ENCODE measurements around the gene PRKCZ. TPM values are rescaled to one million over a fixed set of nuclear protein-coding genes. Genes with fewer than 3 reads are reported as not detected.
"Not testable (repeated sequence)": the region's sequence is repeated elsewhere in the genome, so short reads cannot be mapped to it uniquely, and the experiment has no call there.

PRKCZ gene
- total and polyA plus RNA-seq, 4 experiments from 2014 or later, result 13.5 to 40.7 (median 23.0) TPM

GRCh38 chr1:2144501-2145090, 94.4 kb downstream of the PRKCZ start:
- Mint-ChIP-seq H3K4me1 (peaks cover 3 to 13% (median 6%) of the 10 kb centered on the region in 4 donors), H3K36me3 (peaks cover 0 to 7% of the 10 kb centered on the region in 2 donors), H3K27ac (no peak overlapping the region), H3K27me3 (no peaks in the 10 kb centered on the region), H3K4me3 (no peak overlapping the region), H3K9me3 (no peaks in the 10 kb centered on the region)
- no peak overlapping the region for H3K27ac ChIP-seq (ENCODE audit: low read depth, low read length)
- H3K4me3 ChIP-seq (ENCODE audit: low read length in 2 of 2), result no peak overlapping the region
- H3K36me3 ChIP-seq (ENCODE audit: insufficient read depth, low read length), result no peaks in the 10 kb centered on the region
- POLR2A ChIA-PET (ENCODE audit: partially characterized antibody), result no interaction called here
- no peaks in the 10 kb centered on the region for H3K9me3 ChIP-seq (ENCODE audit: control insufficient read depth in 1 of 2, low read length in 2 of 2)
- H3K27me3 ChIP-seq (ENCODE audit: insufficient read depth, low read length), result no peaks in the 10 kb centered on the region
- no peak for DNase-seq
- intact Hi-C loops (cut with micrococcal nuclease), result loop anchor here (5.0 kb wide), 1 partner anchor 43 kb away; no protein-coding TSS in a partner anchor
- CTCF ChIA-PET (ENCODE audit: partially characterized antibody), result no interaction called here
- peaks cover 43% of the 10 kb centered on the region for H3K4me1 ChIP-seq (ENCODE audit: insufficient read depth, low read length)

GRCh38 chr1:2145946-2146835, 96.0 kb downstream of the PRKCZ start:
- Histone ChIP-seq H3K9me3 (ENCODE audit: control insufficient read depth in 1 of 2, low read length in 2 of 2) (no peaks in the 10 kb centered on the region), H3K27ac (ENCODE audit: low read depth, low read length) (no peak overlapping the region), H3K4me1 (ENCODE audit: insufficient read depth, low read length) (peaks cover 40% of the 10 kb centered on the region), H3K27me3 (ENCODE audit: insufficient read depth, low read length) (no peaks in the 10 kb centered on the region), H3K4me3 (ENCODE audit: low read length in 2 of 2) (no peak overlapping the region), H3K36me3 (ENCODE audit: insufficient read depth, low read length) (no peaks in the 10 kb centered on the region)
- intact Hi-C loops (cut with micrococcal nuclease), result loop anchor here (2.0 to 5.0 kb wide), 2 partner anchors 13 to 41 kb away; no protein-coding TSS in a partner anchor
- Mint-ChIP-seq H3K27ac (peak overlapping the region in 1 of 7 donors; percentile 27), H3K27me3 (no peaks in the 10 kb centered on the region), H3K36me3 (peaks cover 4 to 8% of the 10 kb centered on the region in 2 donors), H3K4me1 (peaks cover 0 to 14% (median 5%) of the 10 kb centered on the region in 4 donors), H3K9me3 (no peaks in the 10 kb centered on the region), H3K4me3 (no peak overlapping the region)
- DNase-seq, result peak in 4 of 5 donors; percentile 22 to 48 (median 29)
- POLR2A ChIA-PET (ENCODE audit: partially characterized antibody), result interaction anchor here (0.6 to 1.1 kb wide), 2 partner anchors 18 to 86 kb away, joined by 4 read pairs; no protein-coding TSS in a partner anchor
- CTCF ChIA-PET (ENCODE audit: partially characterized antibody), result interaction anchor here (0.8 kb wide), 1 partner anchor 13 kb away, joined by 5 read pairs; no protein-coding TSS in a partner anchor

- DNase-seq, result no peak
- POLR2A ChIA-PET (ENCODE audit: partially characterized antibody), result interaction anchor here (1.1 kb wide), 1 partner anchor 85 kb away, joined by 4 read pairs; no protein-coding TSS in a partner anchor
- Mint-ChIP-seq H3K27me3 (no peaks in the 10 kb centered on the region), H3K4me3 (no peak overlapping the region), H3K36me3 (peaks cover 4 to 12% of the 10 kb centered on the region in 2 donors), H3K4me1 (peaks cover 2 to 21% (median 6%) of the 10 kb centered on the region in 4 donors), H3K27ac (no peak overlapping the region), H3K9me3 (no peaks in the 10 kb centered on the region)
- H3K27ac ChIP-seq (ENCODE audit: low read depth, low read length), result no peak overlapping the region
- H3K4me1 ChIP-seq (ENCODE audit: insufficient read depth, low read length), result peaks cover 40% of the 10 kb centered on the region
- CTCF ChIA-PET (ENCODE audit: partially characterized antibody), result interaction anchor here (0.8 kb wide), 1 partner anchor 14 kb away, joined by 5 read pairs; no protein-coding TSS in a partner anchor
- intact Hi-C loops (cut with micrococcal nuclease), result loop anchor here (2.0 to 5.0 kb wide), 2 partner anchors 14 to 40 kb away; no protein-coding TSS in a partner anchor
- no peaks in the 10 kb centered on the region for H3K27me3 ChIP-seq (ENCODE audit: insufficient read depth, low read length)
- no peaks in the 10 kb centered on the region for H3K9me3 ChIP-seq (ENCODE audit: control insufficient read depth in 1 of 2, low read length in 2 of 2)
- no peak overlapping the region for H3K4me3 ChIP-seq (ENCODE audit: low read length in 2 of 2)
- H3K36me3 ChIP-seq (ENCODE audit: insufficient read depth, low read length), result no peaks in the 10 kb centered on the region
These were observed 96.8 kb downstream of the PRKCZ start for GRCh38 chr1:2146836-2147517.

- H3K27ac Mint-ChIP-seq; H3K36me3 ChIP-seq (ENCODE audit: insufficient read depth, low read length); CTCF ChIA-PET (ENCODE audit: partially characterized antibody); H3K27me3 ChIP-seq (ENCODE audit: insufficient read depth, low read length); H3K27me3 Mint-ChIP-seq; DNase-seq; POLR2A ChIA-PET (ENCODE audit: partially characterized antibody); H3K9me3 ChIP-seq (ENCODE audit: control insufficient read depth in 1 of 2, low read length in 2 of 2); H3K4me3 ChIP-seq (ENCODE audit: low read length in 2 of 2); H3K4me3 Mint-ChIP-seq; H3K9me3 Mint-ChIP-seq: not testable (repeated sequence)
- H3K36me3 Mint-ChIP-seq, result peaks cover 8 to 16% of the 10 kb centered on the region in 2 donors
- H3K4me1 Mint-ChIP-seq, result peaks cover 5 to 26% (median 10%) of the 10 kb centered on the region in 4 donors
- peak overlapping the region; percentile 58 for H3K27ac ChIP-seq (ENCODE audit: low read depth, low read length)
- peaks cover 42% of the 10 kb centered on the region for H3K4me1 ChIP-seq (ENCODE audit: insufficient read depth, low read length)
- intact Hi-C loops (cut with micrococcal nuclease), result loop anchor here (2.0 to 5.0 kb wide), 2 partner anchors 15 to 39 kb away; no protein-coding TSS in a partner anchor
These were observed 97.7 kb downstream of the PRKCZ start for GRCh38 chr1:2147869-2148268.

- CTCF ChIA-PET (ENCODE audit: partially characterized antibody), result interaction anchor here (1.4 to 3.8 kb wide), 4 partner anchors 9 to 104 kb away, joined by 4 to 31 read pairs (median 17); partner anchors contain the start of gene FAAP20
These were observed 98.5 kb downstream of the PRKCZ start for GRCh38 chr1:2148691-2149090.

GRCh38 chr1:2150801-2151200, 100.6 kb downstream of the PRKCZ start:
- Histone ChIP-seq H3K4me1 (ENCODE audit: insufficient read depth, low read length) (peaks cover 45% of the 10 kb centered on the region), H3K36me3 (ENCODE audit: insufficient read depth, low read length) (no peaks in the 10 kb centered on the region), H3K27ac (ENCODE audit: low read depth, low read length) (no peak overlapping the region), H3K4me3 (ENCODE audit: low read length in 2 of 2) (no peak overlapping the region), H3K9me3 (ENCODE audit: control insufficient read depth in 1 of 2, low read length in 2 of 2) (no peaks in the 10 kb centered on the region), H3K27me3 (ENCODE audit: insufficient read depth, low read length) (no peaks in the 10 kb centered on the region)
- Mint-ChIP-seq H3K36me3 (peaks cover 19 to 23% of the 10 kb centered on the region in 2 donors), H3K27ac (peak overlapping the region in 3 of 7 donors; percentile 23 to 66 (median 30)), H3K27me3 (no peaks in the 10 kb centered on the region), H3K4me3 (peak overlapping the region in 1 of 8 donors; percentile 25), H3K4me1 (peaks cover 8 to 23% (median 17%) of the 10 kb centered on the region in 4 donors), H3K9me3 (peaks cover 0 to 3% (median 0%) of the 10 kb centered on the region in 8 donors)
- intact Hi-C loops (cut with micrococcal nuclease), result no loop called here
- ChIA-PET POLR2A (ENCODE audit: partially characterized antibody) (interaction anchor here (2.0 to 2.6 kb wide), 2 partner anchors 18 to 77 kb away, joined by 5 to 13 read pairs; no protein-coding TSS in a partner anchor), CTCF (ENCODE audit: partially characterized antibody) (interaction anchor here (0.7 to 3.8 kb wide), 4 partner anchors 11 to 106 kb away, joined by 3 to 31 read pairs (median 15); partner anchors contain the start of gene FAAP20)
- no peak for DNase-seq

More at GRCh38 chr1:2148691-2149090, 98.5 kb downstream of the PRKCZ start:
- intact Hi-C loops (cut with micrococcal nuclease), result loop anchor here (5.0 kb wide), 1 partner anchor 39 kb away; no protein-coding TSS in a partner anchor
- POLR2A ChIA-PET (ENCODE audit: partially characterized antibody), result interaction anchor here (0.6 to 2.6 kb wide), 15 partner anchors 9 to 243 kb away, joined by 3 to 13 read pairs (median 4); partner anchors contain the start of genes FAAP20, MORN1 and RER1
- no peaks in the 10 kb centered on the region for H3K9me3 ChIP-seq (ENCODE audit: control insufficient read depth in 1 of 2, low read length in 2 of 2)
- H3K27ac ChIP-seq (ENCODE audit: low read depth, low read length), result peak overlapping the region; percentile 58
- Mint-ChIP-seq H3K36me3 (peaks cover 11 to 14% of the 10 kb centered on the region in 2 donors), H3K27ac (no peak overlapping the region), H3K27me3 (no peaks in the 10 kb centered on the region), H3K9me3 (no peaks in the 10 kb centered on the region), H3K4me3 (no peak overlapping the region), H3K4me1 (peaks cover 6 to 29% (median 13%) of the 10 kb centered on the region in 4 donors)
- peak overlapping the region in 1 of 2 donors; percentile 44 for H3K4me3 ChIP-seq (ENCODE audit: low read length in 2 of 2)
- DNase-seq, result peak; percentile 74 to 89 (median 81)
- no peaks in the 10 kb centered on the region for H3K36me3 ChIP-seq (ENCODE audit: insufficient read depth, low read length)
- peaks cover 47% of the 10 kb centered on the region for H3K4me1 ChIP-seq (ENCODE audit: insufficient read depth, low read length)
- H3K27me3 ChIP-seq (ENCODE audit: insufficient read depth, low read length), result no peaks in the 10 kb centered on the region

All from CD4-positive, alpha-beta memory T cell (primary cell).